Neural crest cell (in vitro differentiated cells): Measurements from ENCODE around the gene NUDT19. TPM values are rescaled to one million over a fixed set of nuclear protein-coding genes. Genes with fewer than 3 reads are reported as not detected.

ENCODE experiments used
- DNase-seq: peaks from one replicate; pipeline ENCODE4 v3.0.0; 2021; ENCODE audit warnings: low read depth, mixed read lengths, low spot score
- H3K27ac Mint-ChIP-seq: one replicate; pipeline ENCODE4 v1.8.0; 2021; ENCODE audit warnings: mild to moderate bottlenecking, mixed read lengths; ENCODE audit not compliant: unreplicated experiment
- H3K27me3 Mint-ChIP-seq: 2 replicates; pipeline ENCODE4 v1.8.0; 2021; ENCODE audit warnings: low read depth, mild to moderate bottlenecking, mixed read lengths
- H3K36me3 Mint-ChIP-seq: 2 replicates; pipeline ENCODE4 v1.8.0; 2021; ENCODE audit warnings: low read depth, mild to moderate bottlenecking, mixed read lengths
- H3K4me1 Mint-ChIP-seq: 2 replicates; pipeline ENCODE4 v1.8.0; 2021; ENCODE audit warnings: mixed read lengths
- H3K4me3 Mint-ChIP-seq: one replicate; pipeline ENCODE4 v1.8.0; 2021; ENCODE audit warnings: mild to moderate bottlenecking, mixed read lengths
- H3K9me3 Mint-ChIP-seq: 2 replicates; pipeline ENCODE4 v1.8.0; 2021; ENCODE audit warnings: mixed read lengths
- CTCF ChIP-seq: fragments of 200-600 bp; sonication (generic); conservative IDR thresholded peaks from 2 replicates; pipeline ENCODE4 v1.5.0; 2021; ENCODE audit warnings: antibody characterized with exemption, mild to moderate bottlenecking
- total RNA-seq: library from RNA; stranded (reverse); gene quantifications from 2 replicates; pipeline ENCODE4 v1.2.1, GENCODE V29; 2021

Gene NUDT19
- total RNA-seq, 1 donor from 2014 or later = 11.1 TPM

DNA sequence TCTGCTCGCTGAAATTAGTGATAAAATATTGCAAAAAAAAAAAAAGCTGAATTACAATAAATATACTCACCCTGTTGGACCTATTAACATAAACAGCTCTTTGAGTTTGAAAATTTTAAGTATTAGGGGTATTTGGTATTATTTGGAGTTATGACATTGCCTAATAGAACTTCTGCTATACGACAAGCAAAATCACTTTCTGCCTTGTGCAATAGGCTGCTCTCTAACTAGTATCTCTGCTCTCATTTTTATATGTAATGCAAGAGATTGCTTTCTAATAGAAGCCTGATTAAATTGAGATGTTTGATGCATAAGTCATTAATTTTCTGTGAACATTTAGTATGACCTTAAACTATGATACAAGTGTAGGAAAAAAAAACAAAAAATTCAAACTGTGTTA, 10.6 kb upstream of the NUDT19 start:
- H3K36me3 Mint-ChIP-seq = no peaks in the 10 kb centered on the region
- H3K4me1 Mint-ChIP-seq = peaks cover 10% of the 10 kb centered on the region
- no peak for TF ChIP-seq CTCF
- no peaks in the 10 kb centered on the region for H3K9me3 Mint-ChIP-seq
- no peak for DNase-seq
- H3K27ac Mint-ChIP-seq = no peak overlapping the region
- peaks cover 49% of the 10 kb centered on the region for H3K27me3 Mint-ChIP-seq
- H3K4me3 Mint-ChIP-seq = no peak overlapping the region

DNA sequence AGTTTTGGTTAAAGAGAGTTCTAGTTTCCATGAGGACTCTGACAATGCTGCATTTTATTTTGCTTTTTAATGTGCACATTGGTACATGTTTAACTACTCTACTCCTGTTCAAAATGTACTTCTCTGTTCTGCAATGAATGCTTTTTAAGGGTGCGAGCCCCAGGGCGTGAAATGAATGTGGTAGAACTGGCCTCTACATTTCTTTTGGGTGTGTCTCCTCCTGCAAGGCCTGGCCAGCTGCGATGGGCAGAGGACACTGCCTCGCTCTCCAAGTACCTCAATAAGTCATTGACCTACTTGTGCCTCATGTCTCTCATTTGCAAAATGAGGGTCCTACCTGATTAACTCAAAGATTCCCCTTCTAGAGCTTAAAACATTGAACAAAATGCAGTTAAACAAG, 9.3 kb upstream of the NUDT19 start:
- H3K27ac Mint-ChIP-seq = no peak overlapping the region
- H3K27me3 Mint-ChIP-seq = peaks cover 38% of the 10 kb centered on the region
- no peak overlapping the region for H3K4me3 Mint-ChIP-seq
- no peak for DNase-seq
- no peaks in the 10 kb centered on the region for H3K9me3 Mint-ChIP-seq
- no peaks in the 10 kb centered on the region for H3K36me3 Mint-ChIP-seq
- H3K4me1 Mint-ChIP-seq = peaks cover 6% of the 10 kb centered on the region
- no peak for TF ChIP-seq CTCF

GRCh38 chr19:32686847-32687475, 4.7 kb upstream of the NUDT19 start:
- Mint-ChIP-seq H3K9me3 (no peaks in the 10 kb centered on the region), H3K36me3 (no peaks in the 10 kb centered on the region), H3K27me3 (peaks cover 4% of the 10 kb centered on the region), H3K4me3 (no peak overlapping the region), H3K4me1 (peaks cover 8% of the 10 kb centered on the region), H3K27ac (no peak overlapping the region)
- DNase-seq = no peak
- no peak for TF ChIP-seq CTCF

DNA sequence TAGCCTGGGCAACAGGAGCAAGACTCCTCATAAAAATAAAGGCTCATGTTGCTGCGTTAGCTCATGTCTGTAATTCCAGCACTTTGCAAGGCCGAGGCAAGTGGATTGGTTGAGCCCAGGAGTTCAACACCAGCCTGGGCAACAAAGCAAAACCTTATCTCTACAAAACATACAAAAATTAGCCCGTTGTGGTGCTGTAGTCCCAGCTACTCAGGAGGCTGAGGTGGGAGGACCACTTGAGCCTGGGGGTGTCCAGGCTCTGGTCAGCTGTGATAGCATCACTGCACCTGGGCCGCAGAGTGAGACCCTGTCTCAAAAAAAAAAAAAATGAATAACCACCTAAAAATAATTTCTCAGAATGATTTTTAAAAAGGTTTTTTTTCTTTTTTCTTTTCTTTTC, 3.9 kb upstream of the NUDT19 start:
- no peaks in the 10 kb centered on the region for H3K36me3 Mint-ChIP-seq
- DNase-seq = no peak
- H3K27me3 Mint-ChIP-seq = no peaks in the 10 kb centered on the region
- no peak for TF ChIP-seq CTCF
- H3K4me3 Mint-ChIP-seq = no peak overlapping the region
- H3K9me3 Mint-ChIP-seq = no peaks in the 10 kb centered on the region
- H3K4me1 Mint-ChIP-seq = peaks cover 9% of the 10 kb centered on the region
- no peak overlapping the region for H3K27ac Mint-ChIP-seq

DNA sequence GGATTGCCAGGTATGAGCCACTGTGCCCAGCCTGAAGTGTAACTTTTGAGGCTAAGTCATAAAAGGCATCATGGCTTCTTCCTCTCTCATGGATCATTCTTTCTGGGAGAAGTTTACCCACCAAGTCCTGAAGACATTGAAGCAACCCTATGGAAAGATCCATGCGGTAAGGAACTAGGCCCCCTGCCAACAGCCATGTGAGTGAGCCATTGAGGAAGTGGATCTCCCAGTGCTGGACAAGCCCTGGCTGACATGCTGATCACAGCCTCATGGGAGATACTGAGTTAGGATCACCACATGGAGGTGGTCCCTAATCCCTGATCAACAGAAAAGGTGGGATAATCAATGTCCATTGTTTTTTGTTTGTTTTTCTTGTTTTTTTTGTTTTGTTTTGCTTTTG, 3.3 kb upstream of the NUDT19 start:
- H3K27me3 Mint-ChIP-seq = no peaks in the 10 kb centered on the region
- H3K9me3 Mint-ChIP-seq = no peaks in the 10 kb centered on the region
- H3K27ac Mint-ChIP-seq = no peak overlapping the region
- DNase-seq = no peak
- peaks cover 5% of the 10 kb centered on the region for H3K36me3 Mint-ChIP-seq
- H3K4me3 Mint-ChIP-seq = no peak overlapping the region
- peaks cover 15% of the 10 kb centered on the region for H3K4me1 Mint-ChIP-seq
- TF ChIP-seq CTCF = no peak
